Stimulated activated memory B cell treated with anti-CD40 and anti-IgM and Interleukin-4, amounts not matched to agents 10 μg/mL and 1 μg/mL and 100 μg/mL, for 72 hours (primary cell): ENCODE data around the gene MRPL27.

Experiments used
- ATAC-seq: fragments of 150-1000 bp; cut with Tn5 transposase; 2 replicates; pipeline ENCODE4 v1.10.0; 2021
- H3K27ac Mint-ChIP-seq: one replicate; pipeline ENCODE4 v1.8.0; 2022; ENCODE audit warnings: mild to moderate bottlenecking, mixed read lengths
- H3K27me3 Mint-ChIP-seq: one replicate; pipeline ENCODE4 v1.8.0; 2022; ENCODE audit warnings: mixed read lengths
- H3K36me3 Mint-ChIP-seq: one replicate; pipeline ENCODE4 v1.8.0; 2022; ENCODE audit warnings: mixed read lengths
- H3K4me1 Mint-ChIP-seq: one replicate; pipeline ENCODE4 v1.8.0; 2022; ENCODE audit warnings: mixed read lengths
- H3K4me3 Mint-ChIP-seq: one replicate; pipeline ENCODE4 v1.8.0; 2022; ENCODE audit warnings: mild to moderate bottlenecking, moderate library complexity, mixed read lengths
- H3K9me3 Mint-ChIP-seq: one replicate; pipeline ENCODE4 v1.8.0; 2022; ENCODE audit warnings: mixed read lengths

Gene MRPL27

DNA sequence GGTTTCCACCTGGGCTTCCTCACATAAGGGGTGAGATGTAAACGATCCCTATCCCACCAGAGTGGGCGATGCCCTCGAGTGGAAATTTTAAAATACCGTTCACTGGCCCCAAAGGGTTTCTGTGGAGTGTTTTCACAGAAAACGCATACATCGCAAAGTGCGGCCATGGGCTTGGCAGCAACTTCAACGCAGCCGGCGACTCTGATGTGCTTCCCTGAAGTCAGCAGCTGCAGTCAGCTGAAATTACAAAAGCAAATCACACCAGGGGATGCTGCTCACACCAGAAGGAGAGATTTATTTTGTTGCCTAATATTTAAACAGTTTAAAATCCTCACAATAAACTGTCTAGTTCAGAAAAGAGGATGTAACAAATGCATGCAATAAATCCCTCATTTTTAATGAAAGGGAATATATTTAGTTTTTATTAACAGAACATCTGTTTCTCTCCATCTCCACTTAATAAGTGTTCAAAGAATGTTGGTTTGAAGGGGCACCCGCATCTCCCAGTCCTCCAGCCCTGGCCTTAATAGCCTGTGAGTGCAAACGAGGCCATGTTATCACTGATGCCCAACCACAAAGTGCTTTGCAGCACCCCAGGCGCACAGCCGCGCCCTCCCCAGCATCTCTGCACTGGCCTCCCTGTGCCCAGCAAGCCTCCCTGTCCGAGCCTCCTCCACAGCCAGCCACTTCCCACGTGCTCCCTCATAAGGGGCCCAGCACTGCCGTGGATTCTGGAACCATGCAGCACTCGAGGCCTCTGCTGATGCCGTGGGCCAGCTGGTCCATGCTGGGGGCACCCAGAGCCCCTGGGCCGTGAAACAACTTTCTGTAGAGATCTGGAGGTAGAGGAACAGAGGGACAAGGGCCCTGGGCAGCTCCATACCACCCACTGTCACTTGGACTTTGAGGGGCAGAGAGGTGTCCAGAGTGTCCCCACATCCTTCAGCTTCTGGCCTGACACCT is 44.3 kb downstream of the MRPL27 start:
- H3K4me3 Mint-ChIP-seq: no peak overlapping the region
- no peaks in the 10 kb centered on the region for H3K36me3 Mint-ChIP-seq
- H3K9me3 Mint-ChIP-seq: no peaks in the 10 kb centered on the region
- no peak overlapping the region for H3K27ac Mint-ChIP-seq
- peaks cover 6% of the 10 kb centered on the region for H3K4me1 Mint-ChIP-seq
- peaks cover 33% of the 10 kb centered on the region for H3K27me3 Mint-ChIP-seq
- no peak for ATAC-seq

DNA sequence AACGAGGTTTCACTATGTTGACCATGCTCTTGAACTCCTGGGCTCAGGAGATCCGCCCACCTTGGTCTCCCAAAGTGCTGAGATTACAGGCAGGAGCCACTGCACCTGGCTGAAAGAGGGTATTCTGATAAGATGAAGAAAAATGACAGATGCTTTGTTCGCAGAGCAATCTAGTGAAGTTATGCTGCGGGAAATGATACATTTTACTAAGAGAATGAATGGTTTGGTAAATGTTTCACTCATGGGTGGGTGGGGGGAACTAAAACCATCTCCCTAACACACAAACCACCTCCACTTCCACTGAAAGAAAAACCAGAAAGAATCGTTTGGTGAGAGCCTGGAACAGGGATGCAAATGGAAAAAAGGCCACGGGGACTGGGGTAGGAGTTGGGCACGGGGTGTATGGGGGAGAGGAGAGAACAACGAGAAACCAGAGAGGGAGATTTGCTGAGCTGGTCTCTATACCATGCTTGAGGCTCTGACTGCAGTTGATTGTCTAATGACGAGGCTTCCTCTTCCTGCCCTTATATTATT is 46.1 kb downstream of the MRPL27 start:
- Mint-ChIP-seq H3K27me3 (peaks cover 20% of the 10 kb centered on the region), H3K9me3 (no peaks in the 10 kb centered on the region), H3K4me1 (peaks cover 6% of the 10 kb centered on the region), H3K27ac (no peak overlapping the region), H3K36me3 (no peaks in the 10 kb centered on the region), H3K4me3 (no peak overlapping the region)
- peak; percentile 31 for ATAC-seq

DNA sequence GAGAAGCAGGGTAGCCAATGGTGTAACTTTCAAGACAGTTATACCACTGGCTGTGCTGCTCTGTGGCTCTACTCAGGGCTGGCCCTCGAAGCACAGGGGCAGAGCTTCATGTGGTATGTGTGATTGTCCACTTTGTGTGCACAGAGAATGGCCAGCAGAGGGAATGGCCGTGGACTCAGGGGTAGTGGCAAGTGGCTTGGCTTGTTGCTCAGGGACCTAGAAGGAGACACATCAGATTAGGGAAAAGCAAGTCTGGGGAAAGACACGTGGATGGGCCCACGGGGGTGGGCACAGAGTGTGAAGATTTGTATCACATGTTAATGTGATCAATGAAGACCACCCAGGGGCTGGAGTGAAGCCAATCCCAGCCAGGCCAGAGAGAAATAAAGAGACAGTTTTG is 47.1 kb downstream of the MRPL27 start:
- Mint-ChIP-seq H3K36me3 (no peaks in the 10 kb centered on the region), H3K9me3 (no peaks in the 10 kb centered on the region), H3K4me1 (peaks cover 6% of the 10 kb centered on the region), H3K27me3 (peaks cover 20% of the 10 kb centered on the region), H3K27ac (no peak overlapping the region), H3K4me3 (no peak overlapping the region)
- ATAC-seq: no peak

DNA sequence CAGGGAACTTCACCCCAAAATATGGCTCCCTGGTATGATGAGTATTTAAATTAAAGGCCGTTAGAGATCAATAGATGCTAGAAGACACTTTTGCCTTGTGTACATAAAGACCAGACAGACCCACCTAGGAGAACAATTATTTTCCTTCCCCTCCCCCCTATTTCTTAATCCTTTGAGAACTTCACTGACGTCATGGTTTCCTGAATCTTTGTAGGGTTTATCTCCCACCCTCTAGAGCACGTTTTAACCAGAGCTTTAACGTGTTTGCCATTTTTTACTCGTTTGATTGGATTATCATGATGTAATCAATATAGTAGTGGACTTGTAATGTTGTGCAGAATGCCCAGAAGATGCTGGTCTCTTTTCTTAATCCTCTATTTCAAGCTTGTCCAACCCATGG is 49.9 kb downstream of the MRPL27 start:
- Mint-ChIP-seq H3K27ac (no peak overlapping the region), H3K36me3 (no peaks in the 10 kb centered on the region), H3K4me1 (peaks cover 6% of the 10 kb centered on the region), H3K27me3 (no peaks in the 10 kb centered on the region), H3K4me3 (no peak overlapping the region), H3K9me3 (no peaks in the 10 kb centered on the region)
- no peak for ATAC-seq

DNA sequence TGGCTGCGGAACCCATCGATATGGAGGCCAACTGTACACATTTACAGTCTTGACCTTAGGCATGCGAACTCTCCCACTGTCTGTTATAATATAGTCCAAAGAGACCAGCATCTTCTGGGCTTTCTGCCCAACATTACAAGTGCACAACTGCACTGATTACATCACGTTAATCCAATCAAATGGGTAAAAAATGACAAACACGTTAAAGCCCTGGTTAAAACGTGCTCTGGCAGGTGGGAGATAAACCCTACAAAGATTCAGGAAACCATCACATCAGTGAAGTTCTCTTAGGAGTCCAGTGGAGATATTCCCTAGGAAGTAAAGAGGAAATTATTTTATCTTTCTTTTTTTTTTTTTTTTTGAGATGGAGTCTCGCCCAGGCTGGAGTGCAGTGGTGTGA is 50.7 kb downstream of the MRPL27 start:
- Mint-ChIP-seq H3K27me3 (no peaks in the 10 kb centered on the region), H3K9me3 (no peaks in the 10 kb centered on the region), H3K36me3 (no peaks in the 10 kb centered on the region), H3K4me1 (peaks cover 6% of the 10 kb centered on the region), H3K27ac (no peak overlapping the region), H3K4me3 (no peak overlapping the region)
- ATAC-seq: no peak

DNA sequence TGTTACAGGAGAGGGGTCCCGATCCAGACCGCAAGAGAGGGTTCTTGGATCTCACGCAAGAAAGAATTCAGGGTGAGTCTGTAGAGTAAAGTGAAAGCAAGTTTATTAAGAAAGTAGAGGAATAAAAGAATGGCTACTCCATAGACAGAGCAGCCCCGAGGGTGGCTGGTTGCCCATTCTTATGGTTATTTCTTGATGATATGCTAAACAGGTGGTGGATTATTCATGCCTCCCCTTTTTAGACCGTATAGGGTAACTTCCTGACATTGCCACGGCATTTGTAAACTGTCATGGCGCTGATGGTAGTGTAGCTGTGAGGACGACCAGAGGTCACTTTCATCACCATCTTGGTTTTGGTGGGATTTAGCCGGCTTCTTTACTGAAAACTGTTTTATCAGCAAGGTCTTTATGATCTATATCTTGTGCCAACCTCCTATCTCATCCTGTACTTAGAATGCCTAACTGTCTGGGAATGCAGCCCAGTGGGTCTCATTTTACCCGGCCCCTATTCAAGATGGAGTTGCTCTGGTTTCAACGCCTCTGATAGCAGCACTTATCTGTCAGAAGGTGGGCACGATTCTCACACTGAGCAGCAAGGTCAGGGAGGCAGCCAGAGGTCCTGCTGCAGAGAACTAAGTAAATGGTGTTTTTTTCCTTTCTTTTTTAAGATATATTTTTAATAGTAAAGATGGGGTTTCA is 53.5 kb downstream of the MRPL27 start:
- Mint-ChIP-seq H3K4me3 (no peak overlapping the region), H3K27ac (no peak overlapping the region), H3K36me3 (no peaks in the 10 kb centered on the region), H3K9me3 (no peaks in the 10 kb centered on the region), H3K4me1 (no peaks in the 10 kb centered on the region), H3K27me3 (no peaks in the 10 kb centered on the region)
- no peak for ATAC-seq

DNA sequence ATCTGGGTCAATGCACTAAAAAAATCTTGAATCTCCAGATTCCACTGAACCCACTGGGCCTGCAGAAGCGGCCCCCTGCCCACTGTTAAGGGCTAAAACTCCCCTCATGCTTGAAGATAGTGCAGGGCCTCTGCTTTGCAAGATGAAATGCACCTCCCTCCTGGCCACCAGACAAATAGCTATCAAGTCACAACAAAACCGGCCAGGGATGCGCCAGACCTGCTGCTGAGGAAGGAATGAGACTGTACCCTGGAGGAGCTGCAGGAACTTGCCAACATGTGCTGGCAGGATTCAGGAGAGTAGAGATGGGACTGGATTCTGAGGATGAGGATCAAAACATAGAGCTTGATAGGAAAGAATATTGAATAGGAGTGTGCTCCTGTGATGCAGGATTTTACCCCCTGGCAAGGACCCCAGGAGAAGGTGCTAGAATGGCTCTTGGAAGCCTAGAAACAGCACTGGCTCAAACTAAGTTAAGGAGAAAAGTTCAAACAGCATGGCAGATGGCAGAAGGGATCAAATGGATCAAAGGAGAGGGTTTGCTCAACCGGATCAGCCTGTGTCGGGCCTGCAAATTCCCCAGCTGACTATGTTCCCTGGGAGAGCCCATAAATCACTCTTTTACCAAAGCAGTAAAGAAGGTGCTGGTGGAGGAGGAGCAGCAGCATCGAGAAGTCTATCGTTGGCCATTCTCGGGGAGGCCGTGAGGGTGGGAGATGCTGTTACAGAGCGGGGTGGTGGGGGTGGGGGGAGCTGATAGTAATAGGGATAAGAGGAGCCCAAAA is 54.3 kb downstream of the MRPL27 start:
- ATAC-seq: no peak
- peaks cover 7% of the 10 kb centered on the region for H3K27me3 Mint-ChIP-seq
- H3K4me3 Mint-ChIP-seq: no peak overlapping the region
- H3K36me3 Mint-ChIP-seq: no peaks in the 10 kb centered on the region
- H3K27ac Mint-ChIP-seq: no peak overlapping the region
- no peaks in the 10 kb centered on the region for H3K9me3 Mint-ChIP-seq
- no peaks in the 10 kb centered on the region for H3K4me1 Mint-ChIP-seq
